Left ventricle myocardium inferior (tissue), 1 donor: ENCODE measurements around the gene HSPA12A. TPM values are rescaled to one million over a fixed set of nuclear protein-coding genes. Genes with fewer than 3 reads are reported as not detected.

ENCODE experiments used
- DNase-seq: peaks from one replicate; pipeline ENCODE4 v3.0.0-alpha.2; 2020
- H3K27ac ChIP-seq: fragments of 200-600 bp; replicated peaks from 2 replicates; pipeline ENCODE4 v1.8.0; 2021
- H3K27me3 ChIP-seq: fragments of 200-600 bp; 2 replicates; pipeline ENCODE4 v1.8.0; 2021; ENCODE audit warnings: low read depth
- H3K36me3 ChIP-seq: fragments of 200-600 bp; 2 replicates; pipeline ENCODE4 v1.8.0; 2021
- H3K4me1 ChIP-seq: fragments of 200-600 bp; 2 replicates; pipeline ENCODE4 v1.8.0; 2021
- H3K4me3 ChIP-seq: fragments of 200-600 bp; 2 replicates; pipeline ENCODE4 v1.8.0; 2021; ENCODE audit warnings: mild to moderate bottlenecking, moderate library complexity
- H3K9me3 ChIP-seq: fragments of 200-600 bp; replicated peaks from 2 replicates; pipeline ENCODE4 v1.8.0; 2021
- intact Hi-C: fragments of 100-400 bp; cut with micrococcal nuclease; formaldehyde crosslinking; loops from one replicate; pipeline ENCODE4 v1.11.0; 2022
- total RNA-seq: library from RNA; stranded (reverse); fragmentation: NEBNext Ultra II Directional; extraction: Animal tissue kit (Norgen Biotek cat#: 25700); gene quantifications from one replicate; pipeline ENCODE4 v1.2.1, GENCODE V29; 2021
- TF ChIP-seq, protein P1 (sequence below): fragments of 200-600 bp; IDR thresholded peaks from 2 replicates; pipeline ENCODE4 v1.8.0; 2021; ENCODE audit warnings: antibody characterized with exemption, mild to moderate bottlenecking, borderline replicate concordance
- donor health status: DM: no; HTN: yes; CAD: no; lungs with severe emphysema.

HSPA12A gene
- total RNA-seq, 1 donor from 2014 or later = 15.0 TPM

- Histone ChIP-seq H3K9me3 (no peaks in the 10 kb centered on the region), H3K27me3 (peaks cover 5% of the 10 kb centered on the region), H3K27ac (no peak overlapping the region), H3K4me3 (no peak overlapping the region), H3K36me3 (no peaks in the 10 kb centered on the region), H3K4me1 (peaks cover 46% of the 10 kb centered on the region)
- intact Hi-C loops = no loop called here
- no peak for DNase-seq
- TF ChIP-seq, protein P1, sequence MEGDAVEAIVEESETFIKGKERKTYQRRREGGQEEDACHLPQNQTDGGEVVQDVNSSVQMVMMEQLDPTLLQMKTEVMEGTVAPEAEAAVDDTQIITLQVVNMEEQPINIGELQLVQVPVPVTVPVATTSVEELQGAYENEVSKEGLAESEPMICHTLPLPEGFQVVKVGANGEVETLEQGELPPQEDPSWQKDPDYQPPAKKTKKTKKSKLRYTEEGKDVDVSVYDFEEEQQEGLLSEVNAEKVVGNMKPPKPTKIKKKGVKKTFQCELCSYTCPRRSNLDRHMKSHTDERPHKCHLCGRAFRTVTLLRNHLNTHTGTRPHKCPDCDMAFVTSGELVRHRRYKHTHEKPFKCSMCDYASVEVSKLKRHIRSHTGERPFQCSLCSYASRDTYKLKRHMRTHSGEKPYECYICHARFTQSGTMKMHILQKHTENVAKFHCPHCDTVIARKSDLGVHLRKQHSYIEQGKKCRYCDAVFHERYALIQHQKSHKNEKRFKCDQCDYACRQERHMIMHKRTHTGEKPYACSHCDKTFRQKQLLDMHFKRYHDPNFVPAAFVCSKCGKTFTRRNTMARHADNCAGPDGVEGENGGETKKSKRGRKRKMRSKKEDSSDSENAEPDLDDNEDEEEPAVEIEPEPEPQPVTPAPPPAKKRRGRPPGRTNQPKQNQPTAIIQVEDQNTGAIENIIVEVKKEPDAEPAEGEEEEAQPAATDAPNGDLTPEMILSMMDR = no peak
These were observed 24.3 kb downstream of the HSPA12A start for GRCh38 chr10:116718058-116718457.

DNA sequence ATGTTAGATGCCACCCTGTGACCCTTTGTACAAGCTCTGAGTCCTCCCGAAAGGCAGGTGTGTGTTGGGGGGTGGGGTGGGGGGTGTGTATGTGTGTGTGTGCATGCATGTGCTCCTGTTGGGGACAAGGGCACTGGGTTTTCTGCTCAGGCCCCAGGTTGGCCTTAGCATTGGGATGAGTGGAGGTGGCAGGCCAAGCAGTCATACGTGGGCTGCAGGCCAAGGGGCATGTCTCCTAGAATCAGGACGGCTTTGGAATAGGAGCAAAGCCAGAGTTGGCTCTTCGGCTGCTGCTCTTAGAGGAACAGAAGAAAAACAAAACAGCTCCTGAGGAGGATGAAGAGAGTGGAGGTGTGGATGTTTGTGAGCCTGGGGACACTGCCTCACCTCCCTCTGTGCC is 26.0 kb downstream of the HSPA12A start:
- DNase-seq = peak; percentile 50
- Histone ChIP-seq H3K27ac (no peak overlapping the region), H3K36me3 (no peaks in the 10 kb centered on the region), H3K4me3 (no peak overlapping the region), H3K4me1 (peaks cover 35% of the 10 kb centered on the region), H3K27me3 (peaks cover 5% of the 10 kb centered on the region), H3K9me3 (no peaks in the 10 kb centered on the region)
- TF ChIP-seq, protein P1 = no peak
- intact Hi-C loops = no loop called here

- Histone ChIP-seq H3K4me3 (no peak overlapping the region), H3K4me1 (peaks cover 35% of the 10 kb centered on the region), H3K27me3 (peaks cover 5% of the 10 kb centered on the region), H3K9me3 (no peaks in the 10 kb centered on the region), H3K27ac (no peak overlapping the region), H3K36me3 (no peaks in the 10 kb centered on the region)
- TF ChIP-seq, protein P1 = no peak
- intact Hi-C loops = no loop called here
- DNase-seq = no peak
These were observed 26.5 kb downstream of the HSPA12A start for GRCh38 chr10:116715839-116716377.

GRCh38 chr10:116715341-116715740 is 27.0 kb downstream of the HSPA12A start:
- DNase-seq = no peak
- peaks cover 35% of the 10 kb centered on the region for H3K4me1 ChIP-seq
- no peak overlapping the region for H3K4me3 ChIP-seq
- intact Hi-C loops = no loop called here
- H3K9me3 ChIP-seq = no peaks in the 10 kb centered on the region
- peaks cover 5% of the 10 kb centered on the region for H3K27me3 ChIP-seq
- no peak overlapping the region for H3K27ac ChIP-seq
- TF ChIP-seq, protein P1 = no peak
- H3K36me3 ChIP-seq = no peaks in the 10 kb centered on the region

GRCh38 chr10:116713846-116714245 is 28.5 kb downstream of the HSPA12A start:
- Histone ChIP-seq H3K27me3 (peaks cover 5% of the 10 kb centered on the region), H3K9me3 (no peaks in the 10 kb centered on the region), H3K4me1 (peaks cover 35% of the 10 kb centered on the region), H3K4me3 (no peak overlapping the region), H3K36me3 (no peaks in the 10 kb centered on the region), H3K27ac (no peak overlapping the region)
- intact Hi-C loops = no loop called here
- TF ChIP-seq, protein P1 = no peak
- DNase-seq = no peak
